ENCODE results near the gene SEMA4D. TPM values are rescaled to one million over a fixed set of nuclear protein-coding genes. Genes with fewer than 3 reads are reported as not detected.

SEMA4D gene
- total RNA-seq, 1 donor from 2014 or later, result 12.3 TPM

GRCh38 chr9:89505048-89505447, 7.1 kb upstream of the SEMA4D start:
- no peak for DNase-seq (ENCODE audit: low read depth)
- TF ChIP-seq, protein P1, sequence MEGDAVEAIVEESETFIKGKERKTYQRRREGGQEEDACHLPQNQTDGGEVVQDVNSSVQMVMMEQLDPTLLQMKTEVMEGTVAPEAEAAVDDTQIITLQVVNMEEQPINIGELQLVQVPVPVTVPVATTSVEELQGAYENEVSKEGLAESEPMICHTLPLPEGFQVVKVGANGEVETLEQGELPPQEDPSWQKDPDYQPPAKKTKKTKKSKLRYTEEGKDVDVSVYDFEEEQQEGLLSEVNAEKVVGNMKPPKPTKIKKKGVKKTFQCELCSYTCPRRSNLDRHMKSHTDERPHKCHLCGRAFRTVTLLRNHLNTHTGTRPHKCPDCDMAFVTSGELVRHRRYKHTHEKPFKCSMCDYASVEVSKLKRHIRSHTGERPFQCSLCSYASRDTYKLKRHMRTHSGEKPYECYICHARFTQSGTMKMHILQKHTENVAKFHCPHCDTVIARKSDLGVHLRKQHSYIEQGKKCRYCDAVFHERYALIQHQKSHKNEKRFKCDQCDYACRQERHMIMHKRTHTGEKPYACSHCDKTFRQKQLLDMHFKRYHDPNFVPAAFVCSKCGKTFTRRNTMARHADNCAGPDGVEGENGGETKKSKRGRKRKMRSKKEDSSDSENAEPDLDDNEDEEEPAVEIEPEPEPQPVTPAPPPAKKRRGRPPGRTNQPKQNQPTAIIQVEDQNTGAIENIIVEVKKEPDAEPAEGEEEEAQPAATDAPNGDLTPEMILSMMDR (conservative IDR thresholded peaks at IDR 0.05; ENCODE audit: low read depth, low read length), result no peak
- H3K4me3 ChIP-seq (ENCODE audit: low read depth, low read length), result no peak overlapping the region

DNA sequence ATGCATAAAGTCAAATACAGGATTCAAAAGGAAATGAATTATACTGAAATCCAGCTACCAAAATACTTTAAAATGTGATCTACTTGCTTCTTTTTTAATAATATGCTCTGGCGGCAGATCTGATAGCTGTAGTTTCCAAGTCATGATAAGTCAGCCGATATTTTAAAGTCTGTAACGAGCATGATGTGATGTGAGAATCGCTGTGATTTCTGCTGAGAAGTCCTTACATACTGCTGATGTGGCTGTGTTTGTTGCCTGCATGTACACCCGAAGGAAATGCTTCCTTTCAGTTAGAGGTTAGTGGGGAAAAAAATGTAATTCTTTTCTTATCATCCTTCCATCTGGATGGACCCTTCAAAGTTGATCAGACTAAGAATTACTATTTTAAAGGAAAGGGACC, 4.8 kb upstream of the SEMA4D start:
- DNase-seq (ENCODE audit: low read depth), result no peak
- no peak overlapping the region for H3K4me3 ChIP-seq (ENCODE audit: low read depth, low read length)
- TF ChIP-seq, protein P1 (conservative IDR thresholded peaks at IDR 0.05; ENCODE audit: low read depth, low read length), result no peak

- TF ChIP-seq, protein P1 (conservative IDR thresholded peaks at IDR 0.05; ENCODE audit: low read depth, low read length), result no peak
- H3K4me3 ChIP-seq (ENCODE audit: low read depth, low read length), result no peak overlapping the region
- no peak for DNase-seq (ENCODE audit: low read depth)
These were observed 4.2 kb upstream of the SEMA4D start for GRCh38 chr9:89502038-89502601.

- H3K4me3 ChIP-seq (ENCODE audit: low read depth, low read length), result no peak overlapping the region
- TF ChIP-seq, protein P1 (conservative IDR thresholded peaks at IDR 0.05; ENCODE audit: low read depth, low read length), result no peak
- DNase-seq (ENCODE audit: low read depth), result no peak
These were observed 3.5 kb upstream of the SEMA4D start for GRCh38 chr9:89501311-89501898.

DNA sequence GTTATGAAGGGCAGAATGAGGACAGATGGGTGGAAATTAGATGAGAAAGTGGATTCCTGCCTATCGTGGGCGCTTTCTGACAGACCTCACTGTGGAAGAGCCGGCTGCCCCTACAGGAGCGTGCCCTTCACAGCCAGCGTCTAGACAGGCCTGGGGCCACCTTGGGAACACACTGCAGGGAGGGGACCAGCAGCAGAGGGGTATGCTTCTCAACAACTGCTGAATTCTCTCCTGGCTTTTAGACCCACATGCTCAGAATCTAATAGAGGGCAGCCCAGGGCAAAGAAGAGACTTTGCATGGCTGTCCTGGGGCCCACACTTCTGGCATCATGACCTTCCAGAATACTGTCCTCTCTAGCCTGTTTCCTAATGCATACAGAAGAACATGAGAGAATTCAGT, 2.1 kb upstream of the SEMA4D start:
- no peak overlapping the region for H3K4me3 ChIP-seq (ENCODE audit: low read depth, low read length)
- DNase-seq (ENCODE audit: low read depth), result no peak
- TF ChIP-seq, protein P1 (conservative IDR thresholded peaks at IDR 0.05; ENCODE audit: low read depth, low read length), result no peak

GRCh38 chr9:89498852-89499480, 1.1 kb upstream of the SEMA4D start:
- TF ChIP-seq, protein P1 (conservative IDR thresholded peaks at IDR 0.05; ENCODE audit: low read depth, low read length), result no peak
- no peak overlapping the region for H3K4me3 ChIP-seq (ENCODE audit: low read depth, low read length)
- no peak for DNase-seq (ENCODE audit: low read depth)

All from epithelial cell of proximal tubule (primary cell).